DOHH2 (cell line): ENCODE data around the gene NOC2L.

ENCODE experiments used
- EZH2phosphoT487 ChIP-seq: fragments of 200-600 bp; sonication (generic); IDR thresholded peaks from 2 replicates; pipeline ENCODE4 v1.6.1; 2017; ENCODE audit warnings: borderline replicate concordance, mild to moderate bottlenecking, antibody characterized with exemption, low read length, moderate library complexity, mixed read lengths
- TF ChIP-seq, protein P1 (sequence below): fragments of 200-600 bp; sonication (generic); IDR thresholded peaks from one replicate; pipeline ENCODE4 v1.5.1; 2014; ENCODE audit warnings: antibody characterized with exemption, mild to moderate bottlenecking, low read depth, low read length; ENCODE audit not compliant: poor library complexity, severe bottlenecking

DNA sequence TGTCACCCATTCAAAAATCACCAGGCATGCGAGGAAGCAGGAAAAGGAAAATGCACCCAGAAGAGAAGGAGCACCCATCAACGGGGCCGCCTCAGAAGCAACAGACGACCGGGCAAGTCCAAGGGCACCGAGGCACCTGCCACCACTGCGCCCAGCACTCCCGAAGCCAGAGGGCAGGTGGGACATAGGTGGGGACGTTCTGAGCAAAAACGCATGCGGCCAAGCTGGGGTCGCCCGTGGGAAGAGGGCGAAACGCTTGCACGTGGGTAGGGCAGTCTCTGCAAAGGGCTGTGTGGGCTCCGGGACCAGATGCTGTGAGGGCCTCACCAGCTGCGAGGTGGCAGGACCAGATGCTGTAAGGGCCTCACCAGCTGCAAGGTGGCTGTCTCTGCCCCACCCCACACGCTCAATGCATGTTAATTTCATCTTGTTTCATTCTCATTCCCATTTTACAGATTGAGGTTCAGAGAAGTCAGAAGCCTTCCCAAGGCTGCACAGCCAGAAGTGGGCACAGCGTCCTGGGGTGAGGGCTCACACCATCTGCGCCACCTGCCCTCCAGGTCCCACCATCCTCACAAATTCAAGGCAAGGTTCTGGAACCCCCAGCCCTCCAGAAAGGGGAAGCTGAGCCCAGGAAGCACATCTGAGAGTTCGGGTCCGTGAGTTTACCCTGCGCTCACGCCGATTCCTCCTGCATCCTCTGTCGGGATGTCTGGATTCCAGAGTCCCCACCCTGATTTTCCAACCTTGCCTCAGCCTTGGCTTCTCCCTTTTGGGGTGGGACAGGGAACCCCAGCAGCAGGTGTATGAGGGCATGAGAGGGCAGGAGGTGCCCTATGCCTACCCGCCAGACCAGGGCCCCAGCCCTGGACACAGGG lies 43.5 kb downstream of the NOC2L start:
- TF ChIP-seq, protein P1, sequence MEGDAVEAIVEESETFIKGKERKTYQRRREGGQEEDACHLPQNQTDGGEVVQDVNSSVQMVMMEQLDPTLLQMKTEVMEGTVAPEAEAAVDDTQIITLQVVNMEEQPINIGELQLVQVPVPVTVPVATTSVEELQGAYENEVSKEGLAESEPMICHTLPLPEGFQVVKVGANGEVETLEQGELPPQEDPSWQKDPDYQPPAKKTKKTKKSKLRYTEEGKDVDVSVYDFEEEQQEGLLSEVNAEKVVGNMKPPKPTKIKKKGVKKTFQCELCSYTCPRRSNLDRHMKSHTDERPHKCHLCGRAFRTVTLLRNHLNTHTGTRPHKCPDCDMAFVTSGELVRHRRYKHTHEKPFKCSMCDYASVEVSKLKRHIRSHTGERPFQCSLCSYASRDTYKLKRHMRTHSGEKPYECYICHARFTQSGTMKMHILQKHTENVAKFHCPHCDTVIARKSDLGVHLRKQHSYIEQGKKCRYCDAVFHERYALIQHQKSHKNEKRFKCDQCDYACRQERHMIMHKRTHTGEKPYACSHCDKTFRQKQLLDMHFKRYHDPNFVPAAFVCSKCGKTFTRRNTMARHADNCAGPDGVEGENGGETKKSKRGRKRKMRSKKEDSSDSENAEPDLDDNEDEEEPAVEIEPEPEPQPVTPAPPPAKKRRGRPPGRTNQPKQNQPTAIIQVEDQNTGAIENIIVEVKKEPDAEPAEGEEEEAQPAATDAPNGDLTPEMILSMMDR: no peak
- no peak for TF ChIP-seq EZH2phosphoT487
